Activated CD8-positive, alpha-beta memory T cell treated with anti-CD3 and anti-CD28 coated beads, Interleukin-2, amount 10 ng/mL, durations not matched to agents 7 days and 5 days (primary cell): Measurements from ENCODE around the gene NOVA1. TPM values are rescaled to one million over a fixed set of nuclear protein-coding genes. Genes with fewer than 3 reads are reported as not detected.
"Not testable (repeated sequence)": the region's sequence is repeated elsewhere in the genome, so short reads cannot be mapped to it uniquely, and the experiment has no call there.

Source experiments
- ATAC-seq: fragments of 150-1000 bp; cut with Tn5 transposase; one replicate; pipeline ENCODE4 v1.10.0; 2021; ENCODE audit warnings: moderate library complexity
- CTCF ChIA-PET: fragments of 350-600 bp; sonication (Branson Sonifier 250); formaldehyde crosslinking; loops from one replicate; lab custom pipeline; 2021; ENCODE audit warnings: antibody characterized with exemption; lab: Charles Lee
- DNase-seq: peaks from one replicate; pipeline ENCODE4 v3.0.0-alpha.2; 2020
- H3K27ac Mint-ChIP-seq: one replicate; pipeline ENCODE4 v1.8.0; 2021; ENCODE audit warnings: mild to moderate bottlenecking, mixed read lengths
- H3K27me3 Mint-ChIP-seq: one replicate; pipeline ENCODE4 v1.8.0; 2021; ENCODE audit warnings: mixed read lengths
- H3K36me3 Mint-ChIP-seq: one replicate; pipeline ENCODE4 v1.8.0; 2021; ENCODE audit warnings: mild to moderate bottlenecking, mixed read lengths
- H3K4me1 Mint-ChIP-seq: one replicate; pipeline ENCODE4 v1.8.0; 2021; ENCODE audit warnings: mixed read lengths
- H3K4me3 Mint-ChIP-seq: one replicate; pipeline ENCODE4 v1.8.0; 2021; ENCODE audit warnings: mild to moderate bottlenecking, moderate library complexity, mixed read lengths
- H3K9me3 Mint-ChIP-seq: one replicate; pipeline ENCODE4 v1.8.0; 2022; ENCODE audit warnings: low read depth, mixed read lengths
- total RNA-seq, 2 experiments: library from RNA; stranded (reverse); gene quantifications; one replicate each; pipeline ENCODE4 v1.2.3, GENCODE V29; 2021

The NOVA1 gene
- total RNA-seq = under 1 TPM in 1 of 2 experiments, not detected in 1; 0.42 TPM

- no peak for ATAC-seq
- CTCF ChIA-PET = no interaction called here
- Mint-ChIP-seq H3K4me1 (peaks cover 2% of the 10 kb centered on the region), H3K27ac (peak within 1 kb of the TSS; percentile 40), H3K27me3 (peaks cover 22% of the 10 kb centered on the region), H3K36me3 (peaks cover 2% of the 10 kb centered on the region), H3K9me3 (no peaks in the 10 kb centered on the region), H3K4me3 (peak within 1 kb of the TSS; percentile 11)
- DNase-seq = no peak
These were observed at the start of gene NOVA1 for GRCh38 chr14:26597589-26598080. Gene NOVA1 (minus strand): TSS chr14:26598033. CDS start chr14:26597436, 597 bp downstream.

- H3K27ac Mint-ChIP-seq, DNase-seq, H3K36me3 Mint-ChIP-seq, ATAC-seq, H3K4me3 Mint-ChIP-seq, H3K27me3 Mint-ChIP-seq, H3K4me1 Mint-ChIP-seq, CTCF ChIA-PET: not testable (repeated sequence)
- H3K9me3 Mint-ChIP-seq = peaks cover 30% of the 10 kb centered on the region
These were observed 47.2 kb upstream of the NOVA1 start for GRCh38 chr14:26645057-26645456.

- CTCF ChIA-PET = no interaction called here
- H3K4me3 Mint-ChIP-seq = no peak overlapping the region
- ATAC-seq (no peak), DNase-seq (no peak)
- no peaks in the 10 kb centered on the region for H3K27me3 Mint-ChIP-seq
- H3K9me3 Mint-ChIP-seq = peaks cover 10% of the 10 kb centered on the region
- no peak overlapping the region for H3K27ac Mint-ChIP-seq
- H3K36me3 Mint-ChIP-seq = no peaks in the 10 kb centered on the region
- no peaks in the 10 kb centered on the region for H3K4me1 Mint-ChIP-seq
These were observed 38.7 kb upstream of the NOVA1 start for GRCh38 chr14:26636561-26636960.

GRCh38 chr14:26634946-26635345, 37.1 kb upstream of the NOVA1 start:
- H3K36me3 Mint-ChIP-seq, H3K4me3 Mint-ChIP-seq, H3K4me1 Mint-ChIP-seq, H3K27me3 Mint-ChIP-seq, ATAC-seq, DNase-seq, H3K27ac Mint-ChIP-seq, H3K9me3 Mint-ChIP-seq, CTCF ChIA-PET: not testable (repeated sequence)

GRCh38 chr14:26626256-26626655, 28.4 kb upstream of the NOVA1 start:
- ATAC-seq (no peak), DNase-seq (no peak)
- Mint-ChIP-seq H3K4me3 (no peak overlapping the region), H3K27me3 (no peaks in the 10 kb centered on the region), H3K36me3 (no peaks in the 10 kb centered on the region), H3K9me3 (peaks cover 5% of the 10 kb centered on the region), H3K4me1 (no peaks in the 10 kb centered on the region), H3K27ac (no peak overlapping the region)
- CTCF ChIA-PET = no interaction called here

- Mint-ChIP-seq H3K4me1 (no peaks in the 10 kb centered on the region), H3K4me3 (no peak overlapping the region), H3K27me3 (no peaks in the 10 kb centered on the region), H3K27ac (no peak overlapping the region), H3K9me3 (peaks cover 8% of the 10 kb centered on the region), H3K36me3 (no peaks in the 10 kb centered on the region)
- no peak for ATAC-seq
- CTCF ChIA-PET = no interaction called here
- no peak for DNase-seq
These were observed 24.8 kb upstream of the NOVA1 start for GRCh38 chr14:26622611-26623010.

- CTCF ChIA-PET = no interaction called here
- no peak for DNase-seq
- no peaks in the 10 kb centered on the region for H3K36me3 Mint-ChIP-seq
- peaks cover 8% of the 10 kb centered on the region for H3K9me3 Mint-ChIP-seq
- no peak overlapping the region for H3K27ac Mint-ChIP-seq
- no peak overlapping the region for H3K4me3 Mint-ChIP-seq
- ATAC-seq = no peak
- H3K27me3 Mint-ChIP-seq = no peaks in the 10 kb centered on the region
- H3K4me1 Mint-ChIP-seq = no peaks in the 10 kb centered on the region
These were observed 24.2 kb upstream of the NOVA1 start for GRCh38 chr14:26621807-26622560.

- Mint-ChIP-seq H3K36me3 (no peaks in the 10 kb centered on the region), H3K27ac (no peak overlapping the region), H3K4me3 (no peak overlapping the region), H3K9me3 (peaks cover 8% of the 10 kb centered on the region), H3K4me1 (no peaks in the 10 kb centered on the region), H3K27me3 (no peaks in the 10 kb centered on the region)
- CTCF ChIA-PET = no interaction called here
- ATAC-seq (no peak), DNase-seq (no peak)
These were observed 23.5 kb upstream of the NOVA1 start for GRCh38 chr14:26621364-26621763.

- H3K27ac Mint-ChIP-seq = no peak overlapping the region
- H3K4me1 Mint-ChIP-seq = no peaks in the 10 kb centered on the region
- H3K4me3 Mint-ChIP-seq = no peak overlapping the region
- no peaks in the 10 kb centered on the region for H3K27me3 Mint-ChIP-seq
- CTCF ChIA-PET = no interaction called here
- H3K36me3 Mint-ChIP-seq = no peaks in the 10 kb centered on the region
- no peak for DNase-seq
- H3K9me3 Mint-ChIP-seq = peaks cover 17% of the 10 kb centered on the region
- ATAC-seq = no peak
These were observed 13.4 kb upstream of the NOVA1 start for GRCh38 chr14:26611259-26611658.

GRCh38 chr14:26606729-26607312, 9.0 kb upstream of the NOVA1 start:
- peaks cover 7% of the 10 kb centered on the region for H3K9me3 Mint-ChIP-seq
- CTCF ChIA-PET = no interaction called here
- H3K27ac Mint-ChIP-seq = no peak overlapping the region
- H3K4me3 Mint-ChIP-seq = no peak overlapping the region
- no peaks in the 10 kb centered on the region for H3K4me1 Mint-ChIP-seq
- ATAC-seq = no peak
- no peaks in the 10 kb centered on the region for H3K36me3 Mint-ChIP-seq
- H3K27me3 Mint-ChIP-seq = no peaks in the 10 kb centered on the region
- no peak for DNase-seq

- ATAC-seq (no peak), DNase-seq (no peak)
- H3K4me1 Mint-ChIP-seq = no peaks in the 10 kb centered on the region
- no peaks in the 10 kb centered on the region for H3K27me3 Mint-ChIP-seq
- H3K36me3 Mint-ChIP-seq = no peaks in the 10 kb centered on the region
- no peak overlapping the region for H3K27ac Mint-ChIP-seq
- CTCF ChIA-PET = no interaction called here
- peaks cover 7% of the 10 kb centered on the region for H3K9me3 Mint-ChIP-seq
- no peak overlapping the region for H3K4me3 Mint-ChIP-seq
These were observed 7.8 kb upstream of the NOVA1 start for GRCh38 chr14:26605602-26606001.

GRCh38 chr14:26602902-26603301, 5.1 kb upstream of the NOVA1 start:
- CTCF ChIA-PET = no interaction called here
- peaks cover 13% of the 10 kb centered on the region for H3K27me3 Mint-ChIP-seq
- no peak overlapping the region for H3K4me3 Mint-ChIP-seq
- no peak for ATAC-seq
- DNase-seq = no peak
- H3K36me3 Mint-ChIP-seq = no peaks in the 10 kb centered on the region
- no peaks in the 10 kb centered on the region for H3K9me3 Mint-ChIP-seq
- H3K4me1 Mint-ChIP-seq = no peaks in the 10 kb centered on the region
- no peak overlapping the region for H3K27ac Mint-ChIP-seq

- CTCF ChIA-PET = no interaction called here
- DNase-seq (no peak), ATAC-seq (no peak)
- no peaks in the 10 kb centered on the region for H3K36me3 Mint-ChIP-seq
- H3K27ac Mint-ChIP-seq = no peak overlapping the region
- H3K4me3 Mint-ChIP-seq = no peak overlapping the region
- H3K9me3 Mint-ChIP-seq = no peaks in the 10 kb centered on the region
- H3K27me3 Mint-ChIP-seq = peaks cover 14% of the 10 kb centered on the region
- no peaks in the 10 kb centered on the region for H3K4me1 Mint-ChIP-seq
These were observed 4.0 kb upstream of the NOVA1 start for GRCh38 chr14:26601856-26602255.

- ATAC-seq (no peak), DNase-seq (no peak)
- H3K4me3 Mint-ChIP-seq = no peak overlapping the region
- peaks cover 2% of the 10 kb centered on the region for H3K4me1 Mint-ChIP-seq
- H3K27me3 Mint-ChIP-seq = peaks cover 22% of the 10 kb centered on the region
- CTCF ChIA-PET = no interaction called here
- no peaks in the 10 kb centered on the region for H3K9me3 Mint-ChIP-seq
- H3K36me3 Mint-ChIP-seq = peaks cover 2% of the 10 kb centered on the region
- no peak overlapping the region for H3K27ac Mint-ChIP-seq
These were observed 1.5 kb upstream of the NOVA1 start for GRCh38 chr14:26599291-26599690.
